Measurements from ENCODE around the gene GATA1. TPM values are rescaled to one million over a fixed set of nuclear protein-coding genes. Genes with fewer than 3 reads are reported as not detected.

Gene GATA1
- total RNA-seq, 2 donors from 2014 or later, result not detected

GRCh38 chrX:48833542-48834138, 47.2 kb downstream of the GATA1 start:
- intact Hi-C loops (cut with DNase I), result no loop called here
- ATAC-seq (no peak), DNase-seq (no peak)

DNA sequence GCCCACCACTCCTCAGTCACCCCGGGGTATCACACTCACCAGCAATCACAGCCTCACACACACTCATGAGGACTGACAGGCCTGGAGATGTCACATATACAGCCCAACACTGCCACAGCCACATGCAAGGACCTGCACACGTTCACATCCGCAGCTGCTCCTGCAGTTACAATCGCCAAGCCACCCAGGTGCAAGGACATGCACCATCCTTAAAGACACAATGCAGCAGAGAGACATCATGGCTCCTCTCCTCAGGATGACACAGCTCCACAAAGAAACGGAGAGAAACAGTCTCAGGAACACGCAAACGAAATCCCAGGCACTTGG, 48.0 kb downstream of the GATA1 start:
- intact Hi-C loops (cut with DNase I), result no loop called here
- no peak for ATAC-seq

GRCh38 chrX:48835524-48836329, 49.3 kb downstream of the GATA1 start, which contains the start of gene PCSK1N:
Gene PCSK1N, minus strand, starts transcription at chrX:48835610. Its CDS starts 78 bp downstream, at chrX:48835532.
- intact Hi-C loops (cut with DNase I), result no loop called here
- ATAC-seq (peak; percentile 35 to 38), DNase-seq (no peak)

More for the DNA sequence above, 48.0 kb downstream of the GATA1 start:
- no peak for DNase-seq

- ATAC-seq, result no peak
- no peak for DNase-seq
- intact Hi-C loops (cut with DNase I), result no loop called here
Observed at GRCh38 chrX:48839686-48840085, 53.3 kb downstream of the GATA1 start.

Other genes with a start within 250 kb of the GATA1 start
- 10 to 100 TPM; 12.4 to 18.1 TPM for gene TBC1D25, start 246.9 kb upstream of the GATA1 start, total RNA-seq
- gene RBM3, start 212.1 kb upstream of the GATA1 start, total RNA-seq, result 100 to 1,000 TPM; 129 to 242 TPM
- 100 to 1,000 TPM; 142 to 178 TPM for gene WDR13, start 189.1 kb upstream of the GATA1 start, total RNA-seq
- 1 to 10 TPM; 5.0 to 9.1 TPM for gene WAS, start 102.8 kb upstream of the GATA1 start, total RNA-seq
- 1 to 10 TPM; 3.6 to 3.8 TPM for gene SUV39H1, start 89.9 kb upstream of the GATA1 start, total RNA-seq
- gene GLOD5, start 24.8 kb upstream of the GATA1 start, total RNA-seq, result not detected
- gene HDAC6, start 15.5 kb downstream of the GATA1 start, total RNA-seq, result 10 to 100 TPM; 43.1 to 44.6 TPM
- gene ERAS, start 39.9 kb downstream of the GATA1 start, total RNA-seq, result not detected
- 1 to 10 TPM; 3.9 to 9.8 TPM for gene PCSK1N, start 49.0 kb downstream of the GATA1 start, total RNA-seq
- gene TIMM17B, start 111.2 kb downstream of the GATA1 start, total RNA-seq, result 10 to 100 TPM; 52.4 to 60.3 TPM
- gene PQBP1, start 111.3 kb downstream of the GATA1 start, total RNA-seq, result 10 to 100 TPM; 49.5 to 63.7 TPM
- gene SLC35A2, start 125.1 kb downstream of the GATA1 start, total RNA-seq, result 10 to 100 TPM; 13.8 to 17.4 TPM
- 1 to 10 TPM; 4.0 to 5.5 TPM for gene PIM2, start 132.4 kb downstream of the GATA1 start, total RNA-seq
- gene OTUD5, start 171.0 kb downstream of the GATA1 start, total RNA-seq, result 10 to 100 TPM; 19.0 to 27.0 TPM
- gene KCND1, start 185.3 kb downstream of the GATA1 start, total RNA-seq, result 1 to 10 TPM in 1 of 2 donors, under 1 TPM in 1; 0.99 to 1.4 TPM
- 10 to 100 TPM; 23.7 to 25.4 TPM for gene GRIPAP1, start 215.7 kb downstream of the GATA1 start, total RNA-seq

All from left cardiac atrium (tissue), 4 donors.